Neural cell (in vitro differentiated cells): ENCODE data around the gene PARP9.

Experiments
- EZH2 ChIP-seq: fragments of 200-600, 300-800 bp; shearing (Covaris generic), sonication (generic); IDR thresholded peaks from 2 replicates; pipeline ENCODE4 v1.6.1; 2014; ENCODE audit warnings: antibody characterized with exemption, low read length, borderline replicate concordance, mild to moderate bottlenecking; ENCODE audit not compliant: insufficient read depth, poor library complexity, severe bottlenecking
- SMC3 ChIP-seq: fragments of 450-650 bp; conservative IDR thresholded peaks from 2 replicates; pipeline ENCODE4 v1.6.1; 2014; ENCODE audit warnings: antibody characterized with exemption, mild to moderate bottlenecking, moderate library complexity; ENCODE audit not compliant: poor library complexity
- TAF1 ChIP-seq: IDR thresholded peaks from 2 replicates; pipeline ENCODE4 v1.6.1; 2012; ENCODE audit warnings: low read depth
- TF ChIP-seq, protein P1 (sequence below): fragments of 450-650 bp; IDR thresholded peaks from 2 replicates; pipeline ENCODE4 v1.5.1; 2014; ENCODE audit warnings: antibody characterized with exemption, mild to moderate bottlenecking, moderate library complexity; ENCODE audit not compliant: poor library complexity, severe bottlenecking

DNA sequence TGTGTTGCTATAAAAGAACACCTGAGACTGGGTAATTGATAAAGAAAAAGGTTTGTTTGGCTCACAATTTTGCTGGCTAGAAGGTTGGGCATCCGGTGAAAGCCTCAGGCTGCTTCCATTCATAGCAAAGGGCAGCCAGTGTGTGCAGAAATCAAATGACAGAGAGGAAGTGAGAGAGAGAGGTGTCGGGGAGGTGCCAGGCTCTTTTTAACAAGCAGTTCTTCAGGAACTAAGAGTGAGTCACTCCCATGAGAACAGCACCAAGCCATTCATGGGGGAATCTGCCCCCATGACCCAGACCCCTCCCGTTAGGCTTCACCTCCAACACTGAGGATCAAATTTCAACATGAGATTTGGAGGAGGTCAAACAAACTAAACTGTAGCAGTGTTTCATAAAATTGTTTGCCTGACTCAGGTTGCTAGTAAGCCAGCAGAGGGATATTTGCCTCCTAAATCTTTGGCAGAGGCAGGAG, 8.9 kb upstream of the PARP9 start:
- TF ChIP-seq, protein P1, sequence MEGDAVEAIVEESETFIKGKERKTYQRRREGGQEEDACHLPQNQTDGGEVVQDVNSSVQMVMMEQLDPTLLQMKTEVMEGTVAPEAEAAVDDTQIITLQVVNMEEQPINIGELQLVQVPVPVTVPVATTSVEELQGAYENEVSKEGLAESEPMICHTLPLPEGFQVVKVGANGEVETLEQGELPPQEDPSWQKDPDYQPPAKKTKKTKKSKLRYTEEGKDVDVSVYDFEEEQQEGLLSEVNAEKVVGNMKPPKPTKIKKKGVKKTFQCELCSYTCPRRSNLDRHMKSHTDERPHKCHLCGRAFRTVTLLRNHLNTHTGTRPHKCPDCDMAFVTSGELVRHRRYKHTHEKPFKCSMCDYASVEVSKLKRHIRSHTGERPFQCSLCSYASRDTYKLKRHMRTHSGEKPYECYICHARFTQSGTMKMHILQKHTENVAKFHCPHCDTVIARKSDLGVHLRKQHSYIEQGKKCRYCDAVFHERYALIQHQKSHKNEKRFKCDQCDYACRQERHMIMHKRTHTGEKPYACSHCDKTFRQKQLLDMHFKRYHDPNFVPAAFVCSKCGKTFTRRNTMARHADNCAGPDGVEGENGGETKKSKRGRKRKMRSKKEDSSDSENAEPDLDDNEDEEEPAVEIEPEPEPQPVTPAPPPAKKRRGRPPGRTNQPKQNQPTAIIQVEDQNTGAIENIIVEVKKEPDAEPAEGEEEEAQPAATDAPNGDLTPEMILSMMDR, result no peak
- no peak for TF ChIP-seq TAF1
- TF ChIP-seq EZH2, result no peak
- TF ChIP-seq SMC3, result no peak
